ENCODE data around the gene CD44.
A peak's percentile ranks its signal among the peaks of the same experiment; 100 is the strongest.

CD44 gene

DNA sequence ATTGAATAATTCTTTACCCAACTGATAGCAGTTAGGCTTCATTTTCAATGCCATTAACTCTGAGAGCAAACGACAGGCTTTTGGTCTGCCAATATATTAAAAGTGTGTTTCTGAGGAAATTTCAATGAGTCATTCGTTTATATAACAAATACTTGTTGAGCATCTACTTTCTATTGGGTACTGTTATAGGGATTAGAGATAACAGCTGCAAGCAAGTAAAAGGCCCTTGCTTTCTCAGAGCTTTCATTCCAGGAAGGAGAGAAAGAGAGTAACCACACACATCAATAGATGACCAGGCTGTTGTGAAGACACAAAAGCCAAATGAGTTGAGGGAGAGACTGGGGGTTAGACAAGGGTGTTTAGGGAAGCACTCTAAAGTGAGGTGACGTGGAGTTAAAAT lies 35.7 kb downstream of the CD44 start:
- DNase-seq (ENCODE audit: low spot score in 2 of 2) (peak in 1 of 2 donors; percentile 3), ATAC-seq (ENCODE audit: low read depth) (no peak)
- H3K36me3 Mint-ChIP-seq, result peaks cover 29% of the 10 kb centered on the region
- H3K27ac Mint-ChIP-seq, result peak overlapping the region; percentile 69
- H3K4me3 Mint-ChIP-seq, result no peak overlapping the region
- peaks cover 57% of the 10 kb centered on the region for H3K4me1 Mint-ChIP-seq
- no peaks in the 10 kb centered on the region for H3K27me3 Mint-ChIP-seq
- H3K9me3 Mint-ChIP-seq, result no peaks in the 10 kb centered on the region

DNA sequence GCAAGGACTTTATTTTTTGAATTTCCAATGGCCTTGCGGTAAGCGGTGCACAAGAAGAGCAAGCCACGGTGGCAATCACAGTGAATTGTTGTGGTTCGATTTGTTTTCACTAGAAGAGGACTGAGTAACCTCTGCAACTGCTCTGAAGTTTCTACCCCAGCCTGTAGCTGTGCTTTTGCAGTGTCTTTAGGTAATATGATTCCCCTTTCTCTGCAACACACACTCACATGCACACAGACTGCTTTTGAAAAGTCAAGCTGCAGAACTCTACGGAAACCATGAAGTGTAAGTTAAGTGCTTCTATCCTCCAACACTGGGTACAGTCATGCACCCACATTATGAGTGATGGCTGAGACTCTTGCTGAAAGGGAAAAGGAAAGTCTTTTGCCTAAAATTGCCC lies 38.4 kb downstream of the CD44 start:
- H3K9me3 Mint-ChIP-seq, result no peaks in the 10 kb centered on the region
- no peak overlapping the region for H3K4me3 Mint-ChIP-seq
- peak in 1 of 2 donors; percentile 2 for DNase-seq (ENCODE audit: low spot score in 2 of 2)
- no peaks in the 10 kb centered on the region for H3K27me3 Mint-ChIP-seq
- no peak for ATAC-seq (ENCODE audit: low read depth)
- no peak overlapping the region for H3K27ac Mint-ChIP-seq
- peaks cover 42% of the 10 kb centered on the region for H3K36me3 Mint-ChIP-seq
- peaks cover 50% of the 10 kb centered on the region for H3K4me1 Mint-ChIP-seq

DNA sequence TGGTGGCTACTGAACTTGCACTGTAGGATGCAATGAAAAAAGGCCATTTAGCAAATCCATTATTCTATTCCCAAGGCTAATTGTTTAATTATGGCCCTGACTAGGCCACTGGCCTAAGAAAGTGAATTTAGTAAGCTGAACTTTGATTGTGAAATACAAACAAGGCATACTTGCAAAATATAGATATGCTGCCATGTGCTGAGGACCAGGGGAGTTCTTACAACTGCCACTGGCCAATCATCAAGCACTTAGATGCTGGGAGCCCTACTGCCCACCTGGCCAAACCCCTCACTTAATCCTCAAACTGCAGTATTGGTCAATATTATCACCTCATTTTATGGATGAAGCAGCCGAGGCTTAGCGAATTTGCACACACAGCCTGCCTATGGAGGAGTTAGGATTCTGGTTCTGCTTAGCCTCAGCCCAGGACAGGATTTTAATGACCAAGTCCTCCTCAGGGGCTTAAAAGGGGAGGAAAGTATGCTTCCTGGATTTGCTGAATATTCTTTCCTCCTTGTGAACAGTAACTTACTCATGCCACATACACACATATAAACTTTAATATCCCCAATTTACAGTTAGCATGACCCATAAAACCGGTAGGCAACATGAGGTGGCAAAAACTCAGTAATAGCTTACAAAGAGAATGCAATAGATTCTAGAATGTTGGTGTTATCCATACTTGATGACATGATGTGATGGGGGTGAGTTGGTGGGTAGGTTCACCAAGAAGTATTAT lies 39.3 kb downstream of the CD44 start:
- Mint-ChIP-seq H3K27me3 (no peaks in the 10 kb centered on the region), H3K4me3 (no peak overlapping the region), H3K4me1 (peaks cover 51% of the 10 kb centered on the region), H3K9me3 (no peaks in the 10 kb centered on the region), H3K36me3 (peaks cover 44% of the 10 kb centered on the region), H3K27ac (peak overlapping the region; percentile 38)
- no peak for DNase-seq (ENCODE audit: low spot score in 2 of 2)
- no peak for ATAC-seq (ENCODE audit: low read depth)

DNA sequence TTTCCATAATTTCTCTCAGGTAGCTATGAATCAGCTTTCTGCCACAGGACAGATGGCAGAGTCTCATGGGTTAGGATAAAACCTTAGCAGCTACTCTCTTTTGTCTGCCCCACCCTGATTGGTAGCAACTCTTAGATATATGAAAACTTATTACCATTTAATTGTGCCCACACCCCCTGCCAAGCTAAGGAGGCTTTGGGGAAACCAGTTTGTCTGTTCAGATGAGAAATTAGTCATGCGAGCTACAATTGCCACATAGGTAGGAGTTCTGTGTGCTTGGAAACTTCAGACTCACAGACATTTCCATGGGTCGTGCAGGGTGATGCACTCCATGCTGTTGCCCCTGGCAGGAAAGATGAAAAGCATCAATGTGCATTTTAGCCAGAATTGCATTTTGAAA lies 39.9 kb downstream of the CD44 start:
- no peak for DNase-seq (ENCODE audit: low spot score in 2 of 2)
- Mint-ChIP-seq H3K9me3 (no peaks in the 10 kb centered on the region), H3K4me1 (peaks cover 46% of the 10 kb centered on the region), H3K27ac (peak overlapping the region; percentile 38), H3K36me3 (peaks cover 41% of the 10 kb centered on the region), H3K27me3 (no peaks in the 10 kb centered on the region), H3K4me3 (no peak overlapping the region)
- no peak for ATAC-seq (ENCODE audit: low read depth)

DNA sequence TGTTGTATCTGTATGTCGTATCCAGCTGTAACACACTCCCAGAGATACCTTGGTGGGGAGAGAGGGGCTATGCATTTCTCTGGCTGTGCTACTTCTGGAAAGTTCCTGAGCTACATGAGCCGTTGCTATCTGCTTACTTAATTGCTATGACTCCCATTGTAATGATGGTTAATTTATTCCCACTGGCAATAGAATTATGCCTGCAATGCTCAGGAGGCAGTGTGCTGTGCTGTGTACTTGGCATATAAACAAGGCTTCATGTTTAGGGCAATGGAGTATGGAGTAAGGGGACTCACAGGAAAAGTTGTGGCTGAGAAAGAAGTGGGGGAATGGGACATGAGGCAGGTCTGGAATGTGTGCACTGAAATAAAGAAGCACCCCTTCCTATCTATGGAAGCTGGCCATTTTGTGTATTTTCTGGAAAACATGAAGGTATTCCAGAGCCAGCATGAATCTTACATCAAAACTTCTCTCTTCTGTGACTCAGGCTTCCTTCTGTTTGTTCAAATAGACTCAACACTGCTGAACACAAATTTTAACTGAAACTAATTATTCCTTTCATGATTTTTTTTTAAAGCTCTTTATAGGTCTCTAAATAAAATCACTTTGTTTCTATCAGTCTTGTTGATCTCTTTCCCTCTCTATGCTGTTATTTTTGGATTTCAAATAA lies 40.6 kb downstream of the CD44 start:
- Mint-ChIP-seq H3K4me1 (peaks cover 41% of the 10 kb centered on the region), H3K27me3 (no peaks in the 10 kb centered on the region), H3K27ac (peak overlapping the region; percentile 86), H3K9me3 (no peaks in the 10 kb centered on the region), H3K4me3 (no peak overlapping the region), H3K36me3 (peaks cover 39% of the 10 kb centered on the region)
- ATAC-seq (ENCODE audit: low read depth) (no peak), DNase-seq (ENCODE audit: low spot score in 2 of 2) (no peak)

DNA sequence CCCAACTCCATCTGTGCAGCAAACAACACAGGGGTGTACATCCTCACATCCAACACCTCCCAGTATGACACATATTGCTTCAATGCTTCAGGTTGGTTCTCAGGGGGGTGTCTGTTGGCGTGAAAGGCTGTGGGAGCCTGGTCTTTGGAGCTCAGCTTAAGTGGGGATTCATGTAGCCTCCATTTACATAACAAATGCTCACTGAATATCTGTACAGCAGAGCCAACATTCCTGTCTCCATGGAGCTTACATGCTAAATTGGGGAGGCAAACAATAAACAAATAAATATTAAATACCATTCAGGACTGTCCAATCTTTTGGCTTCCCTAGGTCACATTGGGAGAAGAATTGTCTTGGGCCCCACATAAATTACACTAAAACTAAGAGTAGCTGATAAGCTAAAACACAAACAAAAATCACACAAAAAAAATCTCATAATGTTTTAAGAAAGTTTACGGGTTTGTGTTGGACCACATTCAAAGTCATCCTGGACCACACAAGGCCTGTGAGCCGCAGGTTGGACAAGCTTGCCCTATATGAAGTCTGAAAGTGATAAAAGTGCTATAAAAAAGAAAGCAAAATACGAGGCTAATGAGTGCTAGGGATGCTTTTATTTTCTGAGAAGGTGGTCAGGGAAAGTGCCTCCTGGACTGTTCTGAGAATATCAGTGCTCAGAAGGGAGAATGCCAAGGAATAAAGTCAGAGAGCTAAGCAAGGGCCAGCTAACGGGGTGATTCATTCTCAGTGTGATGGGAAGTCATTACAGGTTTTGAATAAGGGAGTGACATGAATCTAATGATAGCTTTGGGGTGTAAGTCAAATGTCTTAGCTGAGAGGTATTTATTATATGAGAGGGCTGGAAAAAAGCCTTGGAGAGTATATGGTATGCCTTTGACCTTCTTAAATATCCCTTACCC lies 41.6 kb downstream of the CD44 start:
- DNase-seq (ENCODE audit: low spot score in 2 of 2), result no peak
- H3K4me3 Mint-ChIP-seq, result no peak overlapping the region

DNA sequence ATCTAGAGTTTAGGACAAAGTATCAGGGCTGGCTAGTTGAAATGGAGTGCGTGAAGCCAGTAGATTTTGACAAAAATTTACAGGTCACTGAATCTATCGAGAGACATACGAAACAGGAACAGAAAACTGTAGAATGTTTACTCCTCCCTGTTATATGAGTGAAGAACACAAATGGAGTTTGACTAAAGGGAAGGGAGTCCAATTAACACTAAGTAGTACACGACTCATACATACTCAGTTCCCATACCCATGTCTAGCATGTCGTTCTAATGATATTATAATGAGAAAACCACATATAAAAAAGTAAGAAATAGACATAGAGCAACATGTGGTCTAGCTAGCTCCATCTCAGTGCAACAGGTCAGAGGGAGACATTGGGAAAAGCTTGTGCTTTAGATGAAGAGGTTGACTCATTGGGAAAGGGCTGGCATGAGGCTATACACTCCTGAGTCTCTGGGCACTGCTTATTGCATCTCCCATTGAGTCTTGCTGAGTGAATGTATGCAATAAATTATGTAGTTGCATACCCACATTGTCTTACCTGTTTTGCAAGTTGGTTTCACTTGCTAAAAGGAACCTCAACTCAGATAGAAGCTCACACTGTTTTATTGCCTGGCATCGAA lies 43.5 kb downstream of the CD44 start:
- Mint-ChIP-seq H3K9me3 (no peaks in the 10 kb centered on the region), H3K36me3 (peaks cover 43% of the 10 kb centered on the region), H3K4me1 (peaks cover 39% of the 10 kb centered on the region), H3K27ac (peak overlapping the region; percentile 95), H3K27me3 (no peaks in the 10 kb centered on the region), H3K4me3 (peak overlapping the region; percentile 69)
- ATAC-seq (ENCODE audit: low read depth) (peak; percentile 90), DNase-seq (ENCODE audit: low spot score in 2 of 2) (no peak)

More for the DNA sequence above, 41.6 kb downstream of the CD44 start:
- Mint-ChIP-seq H3K9me3 (no peaks in the 10 kb centered on the region), H3K4me1 (peaks cover 36% of the 10 kb centered on the region), H3K36me3 (peaks cover 40% of the 10 kb centered on the region), H3K27ac (peak overlapping the region; percentile 86), H3K27me3 (no peaks in the 10 kb centered on the region)
- no peak for ATAC-seq (ENCODE audit: low read depth)

DNA sequence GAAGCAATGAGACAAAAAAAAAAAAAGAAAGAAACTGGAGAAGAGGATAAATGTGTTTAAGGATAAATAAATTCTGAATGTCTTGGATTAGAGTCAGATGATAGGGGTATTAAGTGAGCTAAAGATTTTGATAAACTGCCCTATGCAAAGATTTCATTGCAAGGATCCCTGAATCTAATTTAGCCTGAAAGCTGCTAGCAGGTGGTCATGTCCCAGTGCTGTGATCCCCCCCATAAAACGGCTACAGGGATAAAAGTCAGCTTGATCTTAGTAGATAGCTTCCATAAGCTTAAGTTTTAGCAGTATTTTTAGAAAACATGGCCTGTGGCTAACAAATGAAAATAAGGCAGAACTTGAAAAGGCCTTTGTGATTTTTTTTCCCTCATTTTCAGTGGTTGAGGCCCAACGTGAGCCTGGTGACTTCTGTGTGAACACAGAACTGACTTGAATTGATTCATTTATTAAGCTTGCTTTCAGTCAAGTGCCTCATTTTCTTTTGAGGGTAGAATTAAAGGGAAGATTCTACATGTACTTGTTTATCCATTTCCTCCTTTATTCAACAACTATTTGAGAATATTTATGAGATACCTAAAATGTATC lies 44.5 kb downstream of the CD44 start:
- no peaks in the 10 kb centered on the region for H3K27me3 Mint-ChIP-seq
- peaks cover 46% of the 10 kb centered on the region for H3K36me3 Mint-ChIP-seq
- H3K9me3 Mint-ChIP-seq, result no peaks in the 10 kb centered on the region
- DNase-seq (ENCODE audit: low spot score in 2 of 2) (no peak), ATAC-seq (ENCODE audit: low read depth) (no peak)
- no peak overlapping the region for H3K4me3 Mint-ChIP-seq
- H3K4me1 Mint-ChIP-seq, result peaks cover 37% of the 10 kb centered on the region
- peak overlapping the region; percentile 95 for H3K27ac Mint-ChIP-seq

DNA sequence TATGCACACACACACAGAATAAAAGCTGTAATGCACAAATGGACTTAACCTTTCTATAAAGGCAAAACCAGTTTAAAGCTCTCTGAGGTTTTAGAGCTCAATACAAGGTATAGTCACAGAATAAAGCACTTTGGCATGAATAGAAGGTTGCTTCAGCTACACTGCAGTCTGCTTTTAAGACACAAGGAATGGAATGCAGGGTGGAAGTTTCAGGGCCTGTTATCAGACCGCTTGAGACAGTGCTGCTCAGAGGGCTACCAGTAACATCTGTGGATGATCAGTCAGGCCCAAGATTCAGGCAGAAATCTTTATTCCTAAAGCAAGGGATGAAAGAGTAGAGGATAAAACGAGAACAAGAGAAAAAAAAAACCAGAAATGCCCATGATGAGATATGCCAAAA lies 46.7 kb downstream of the CD44 start:
- Mint-ChIP-seq H3K4me1 (peaks cover 27% of the 10 kb centered on the region), H3K4me3 (no peak overlapping the region), H3K27me3 (no peaks in the 10 kb centered on the region), H3K36me3 (peaks cover 44% of the 10 kb centered on the region), H3K27ac (peak overlapping the region; percentile 67), H3K9me3 (no peaks in the 10 kb centered on the region)
- DNase-seq (ENCODE audit: low spot score in 2 of 2), result no peak
- no peak for ATAC-seq (ENCODE audit: low read depth)

DNA sequence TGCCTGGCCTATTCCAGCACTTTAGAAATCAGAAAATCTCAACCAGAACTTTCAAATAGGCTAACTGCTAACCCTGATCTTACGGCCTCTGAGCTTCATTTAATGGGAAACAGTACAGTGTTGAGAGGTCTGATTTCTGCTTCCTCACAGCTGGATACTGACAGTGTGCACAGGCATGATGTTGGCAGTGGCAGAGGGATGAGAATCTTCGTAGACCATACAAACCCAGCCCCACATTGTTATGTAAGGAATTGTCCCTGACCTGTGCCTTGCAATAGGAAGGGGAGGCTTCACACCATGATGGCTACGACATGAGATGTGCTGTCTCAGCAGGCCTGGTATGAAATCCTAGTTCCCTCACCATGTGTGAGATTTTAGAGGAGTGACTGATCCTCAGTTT lies 49.0 kb downstream of the CD44 start:
- Mint-ChIP-seq H3K27ac (peak overlapping the region; percentile 70), H3K4me3 (no peak overlapping the region), H3K4me1 (peaks cover 13% of the 10 kb centered on the region), H3K27me3 (no peaks in the 10 kb centered on the region), H3K9me3 (no peaks in the 10 kb centered on the region), H3K36me3 (peaks cover 38% of the 10 kb centered on the region)
- ATAC-seq (ENCODE audit: low read depth) (no peak), DNase-seq (ENCODE audit: low spot score in 2 of 2) (no peak)

DNA sequence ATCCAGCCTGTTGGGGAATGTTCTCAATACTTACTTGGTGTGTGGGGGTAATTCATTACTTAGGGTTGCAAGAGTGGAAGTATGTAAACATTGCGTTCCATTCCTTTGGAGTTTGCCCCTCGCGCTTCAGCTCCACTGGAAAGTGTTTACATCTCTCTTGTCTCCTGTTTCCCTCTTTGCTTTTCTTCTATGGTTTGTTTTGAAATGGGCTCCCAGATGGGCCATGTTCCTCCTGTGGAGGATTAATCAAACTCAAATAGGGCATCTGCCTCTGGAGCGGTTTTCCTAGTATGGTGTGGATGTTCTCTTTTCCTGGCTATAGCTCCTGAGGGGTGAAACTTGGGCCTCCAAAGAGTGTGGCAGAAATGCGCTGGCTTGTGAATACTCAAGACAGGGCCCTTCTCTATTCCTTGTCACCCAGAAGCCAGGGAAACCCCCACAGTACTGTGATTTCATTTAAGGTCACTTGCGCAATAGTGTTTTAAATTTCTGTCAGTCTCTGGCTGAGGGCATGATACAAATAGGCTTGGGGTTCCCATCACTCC lies 51.9 kb downstream of the CD44 start:
- ATAC-seq (ENCODE audit: low read depth) (no peak), DNase-seq (ENCODE audit: low spot score in 2 of 2) (no peak)
- no peak overlapping the region for H3K4me3 Mint-ChIP-seq
- H3K27me3 Mint-ChIP-seq, result no peaks in the 10 kb centered on the region
- H3K9me3 Mint-ChIP-seq, result no peaks in the 10 kb centered on the region
- H3K36me3 Mint-ChIP-seq, result peaks cover 40% of the 10 kb centered on the region
- H3K27ac Mint-ChIP-seq, result peak overlapping the region; percentile 80
- H3K4me1 Mint-ChIP-seq, result peaks cover 11% of the 10 kb centered on the region

DNA sequence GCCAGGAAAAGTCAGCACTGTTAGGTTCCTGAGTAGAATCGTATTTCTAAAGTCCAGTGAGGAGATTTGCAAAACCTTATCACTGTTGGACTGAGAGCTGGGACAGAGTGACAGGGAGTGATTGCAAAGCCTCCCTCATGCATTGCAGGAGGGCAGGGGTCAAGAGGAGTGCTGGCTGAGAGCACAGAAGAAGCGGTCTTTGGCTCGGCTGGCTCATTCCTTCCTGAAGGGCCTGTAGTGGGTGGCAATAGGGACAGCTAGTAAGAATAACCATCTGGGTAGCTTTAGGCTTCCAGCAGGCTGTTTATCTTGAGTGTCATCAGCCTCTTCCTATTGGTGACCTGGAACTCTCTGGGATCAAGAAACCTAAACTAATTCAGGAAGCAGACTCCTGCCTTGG lies 53.4 kb downstream of the CD44 start:
- H3K27me3 Mint-ChIP-seq, result no peaks in the 10 kb centered on the region
- peak overlapping the region; percentile 82 for H3K27ac Mint-ChIP-seq
- ATAC-seq (ENCODE audit: low read depth), result no peak
- no peak for DNase-seq (ENCODE audit: low spot score in 2 of 2)
- no peaks in the 10 kb centered on the region for H3K9me3 Mint-ChIP-seq
- peaks cover 10% of the 10 kb centered on the region for H3K4me1 Mint-ChIP-seq
- H3K36me3 Mint-ChIP-seq, result peaks cover 44% of the 10 kb centered on the region
- H3K4me3 Mint-ChIP-seq, result no peak overlapping the region

DNA sequence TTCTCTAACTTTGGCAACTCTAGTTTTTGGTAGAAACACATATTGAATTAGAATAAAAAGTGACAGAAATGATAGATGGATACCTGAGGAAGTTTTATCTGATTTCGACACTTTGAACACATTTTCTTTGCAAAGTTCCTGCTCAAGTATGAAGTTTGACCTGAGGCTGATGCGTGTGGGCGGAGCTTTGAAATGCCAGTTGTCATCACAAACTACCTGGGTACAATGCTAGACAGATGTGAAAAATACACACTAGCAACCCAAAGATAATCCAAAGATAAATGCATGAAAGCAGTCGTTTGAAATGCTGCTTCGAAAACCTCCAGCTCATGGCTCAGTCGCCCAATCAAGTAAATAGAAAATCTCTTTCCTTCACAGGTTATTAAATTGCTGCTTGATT lies 54.8 kb downstream of the CD44 start:
- DNase-seq (ENCODE audit: low spot score in 2 of 2) (no peak), ATAC-seq (ENCODE audit: low read depth) (no peak)
- Mint-ChIP-seq H3K27ac (peak overlapping the region; percentile 53), H3K4me3 (no peak overlapping the region), H3K4me1 (peaks cover 10% of the 10 kb centered on the region), H3K27me3 (no peaks in the 10 kb centered on the region), H3K9me3 (no peaks in the 10 kb centered on the region), H3K36me3 (peaks cover 50% of the 10 kb centered on the region)
